ENCODE data around the gene SKI.

Gene SKI

DNA sequence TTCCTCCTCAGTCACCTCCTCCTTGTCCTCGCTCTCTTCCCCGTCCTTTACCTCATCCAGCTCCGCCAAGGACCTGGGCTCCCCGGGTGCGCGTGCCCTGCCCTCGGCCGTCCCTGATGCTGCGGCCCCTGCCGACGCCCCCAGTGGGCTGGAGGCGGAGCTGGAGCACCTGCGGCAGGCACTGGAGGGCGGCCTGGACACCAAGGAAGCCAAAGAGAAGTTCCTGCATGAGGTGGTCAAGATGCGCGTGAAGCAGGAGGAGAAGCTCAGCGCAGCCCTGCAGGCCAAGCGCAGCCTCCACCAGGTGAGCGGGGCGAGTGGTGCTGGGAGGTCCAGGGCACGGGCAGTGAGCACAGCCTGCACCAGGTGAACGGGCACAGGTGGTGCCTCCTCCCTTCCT lies 76.2 kb downstream of the SKI start:
- no peaks in the 10 kb centered on the region for H3K9me3 ChIP-seq (ENCODE audit: insufficient read depth, low read length, severe bottlenecking)
- peaks cover 59% of the 10 kb centered on the region for H3K36me3 ChIP-seq (ENCODE audit: insufficient read depth, low read length)
- H3K9ac ChIP-seq (ENCODE audit: low read depth, low read length): no peak overlapping the region
- H3K27me3 ChIP-seq (ENCODE audit: insufficient read depth, low read length, poor library complexity): no peaks in the 10 kb centered on the region
- no peak overlapping the region for H3K4me3 ChIP-seq (ENCODE audit: low read depth in 1 of 2, low read length in 2 of 2)
- TF ChIP-seq, protein P1, sequence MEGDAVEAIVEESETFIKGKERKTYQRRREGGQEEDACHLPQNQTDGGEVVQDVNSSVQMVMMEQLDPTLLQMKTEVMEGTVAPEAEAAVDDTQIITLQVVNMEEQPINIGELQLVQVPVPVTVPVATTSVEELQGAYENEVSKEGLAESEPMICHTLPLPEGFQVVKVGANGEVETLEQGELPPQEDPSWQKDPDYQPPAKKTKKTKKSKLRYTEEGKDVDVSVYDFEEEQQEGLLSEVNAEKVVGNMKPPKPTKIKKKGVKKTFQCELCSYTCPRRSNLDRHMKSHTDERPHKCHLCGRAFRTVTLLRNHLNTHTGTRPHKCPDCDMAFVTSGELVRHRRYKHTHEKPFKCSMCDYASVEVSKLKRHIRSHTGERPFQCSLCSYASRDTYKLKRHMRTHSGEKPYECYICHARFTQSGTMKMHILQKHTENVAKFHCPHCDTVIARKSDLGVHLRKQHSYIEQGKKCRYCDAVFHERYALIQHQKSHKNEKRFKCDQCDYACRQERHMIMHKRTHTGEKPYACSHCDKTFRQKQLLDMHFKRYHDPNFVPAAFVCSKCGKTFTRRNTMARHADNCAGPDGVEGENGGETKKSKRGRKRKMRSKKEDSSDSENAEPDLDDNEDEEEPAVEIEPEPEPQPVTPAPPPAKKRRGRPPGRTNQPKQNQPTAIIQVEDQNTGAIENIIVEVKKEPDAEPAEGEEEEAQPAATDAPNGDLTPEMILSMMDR (IDR thresholded peaks at IDR 0.05; ENCODE audit: borderline replicate concordance, extremely low read depth, low read length, poor library complexity, severe bottlenecking): no peak
- no peak for TF ChIP-seq EZH2 (IDR thresholded peaks at IDR 0.05; ENCODE audit: borderline replicate concordance, low read depth, low read length, severe bottlenecking)
- no peak overlapping the region for H3K4me2 ChIP-seq (ENCODE audit: insufficient read depth, low read length)
- no peak for ATAC-seq (ENCODE audit: insufficient read depth, low read depth)
- no peak overlapping the region for H3K27ac ChIP-seq (ENCODE audit: low read length)
- peaks cover 71% of the 10 kb centered on the region for H4K20me1 ChIP-seq (ENCODE audit: insufficient read depth, low read length)
- DNase-seq: no peak
- no peak overlapping the region for H2AFZ ChIP-seq (ENCODE audit: low read depth, low read length)
- H3K4me1 ChIP-seq (ENCODE audit: insufficient read depth, low read length): peaks cover 31% of the 10 kb centered on the region
- peaks cover 23% of the 10 kb centered on the region for H3K79me2 ChIP-seq (ENCODE audit: insufficient read depth, low read length)

- Histone ChIP-seq H4K20me1 (ENCODE audit: insufficient read depth, low read length) (peaks cover 64% of the 10 kb centered on the region), H3K36me3 (ENCODE audit: insufficient read depth, low read length) (peaks cover 59% of the 10 kb centered on the region), H3K27ac (ENCODE audit: low read length) (no peak overlapping the region), H3K4me2 (ENCODE audit: insufficient read depth, low read length) (no peak overlapping the region), H2AFZ (ENCODE audit: low read depth, low read length) (no peak overlapping the region), H3K27me3 (ENCODE audit: insufficient read depth, low read length, poor library complexity) (no peaks in the 10 kb centered on the region), H3K9ac (ENCODE audit: low read depth, low read length) (no peak overlapping the region), H3K4me3 (ENCODE audit: low read depth in 1 of 2, low read length in 2 of 2) (no peak overlapping the region), H3K9me3 (ENCODE audit: insufficient read depth, low read length, severe bottlenecking) (no peaks in the 10 kb centered on the region), H3K4me1 (ENCODE audit: insufficient read depth, low read length) (peaks cover 22% of the 10 kb centered on the region), H3K79me2 (ENCODE audit: insufficient read depth, low read length) (peaks cover 15% of the 10 kb centered on the region)
- TF ChIP-seq, protein P1 (IDR thresholded peaks at IDR 0.05; ENCODE audit: borderline replicate concordance, extremely low read depth, low read length, poor library complexity, severe bottlenecking): no peak
- no peak for TF ChIP-seq EZH2 (IDR thresholded peaks at IDR 0.05; ENCODE audit: borderline replicate concordance, low read depth, low read length, severe bottlenecking)
- ATAC-seq (ENCODE audit: insufficient read depth, low read depth): no peak
- no peak for DNase-seq
Measured at GRCh38 chr1:2304921-2305681, 77.0 kb downstream of the SKI start.

- no peak overlapping the region for H3K4me2 ChIP-seq (ENCODE audit: insufficient read depth, low read length)
- H3K27me3 ChIP-seq (ENCODE audit: insufficient read depth, low read length, poor library complexity): no peaks in the 10 kb centered on the region
- no peak for DNase-seq
- H3K9ac ChIP-seq (ENCODE audit: low read depth, low read length): no peak overlapping the region
- no peak overlapping the region for H3K27ac ChIP-seq (ENCODE audit: low read length)
- H3K4me1 ChIP-seq (ENCODE audit: insufficient read depth, low read length): peaks cover 10% of the 10 kb centered on the region
- H4K20me1 ChIP-seq (ENCODE audit: insufficient read depth, low read length): peaks cover 59% of the 10 kb centered on the region
- H3K4me3 ChIP-seq (ENCODE audit: low read depth in 1 of 2, low read length in 2 of 2): no peak overlapping the region
- peaks cover 59% of the 10 kb centered on the region for H3K36me3 ChIP-seq (ENCODE audit: insufficient read depth, low read length)
- ATAC-seq (ENCODE audit: insufficient read depth, low read depth): no peak
- no peaks in the 10 kb centered on the region for H3K9me3 ChIP-seq (ENCODE audit: insufficient read depth, low read length, severe bottlenecking)
- no peak for TF ChIP-seq EZH2 (IDR thresholded peaks at IDR 0.05; ENCODE audit: borderline replicate concordance, low read depth, low read length, severe bottlenecking)
- TF ChIP-seq, protein P1 (IDR thresholded peaks at IDR 0.05; ENCODE audit: borderline replicate concordance, extremely low read depth, low read length, poor library complexity, severe bottlenecking): no peak
- H3K79me2 ChIP-seq (ENCODE audit: insufficient read depth, low read length): peaks cover 14% of the 10 kb centered on the region
- no peak overlapping the region for H2AFZ ChIP-seq (ENCODE audit: low read depth, low read length)
Measured at GRCh38 chr1:2306151-2306978, 78.2 kb downstream of the SKI start.
